NOMO-1 treated with dmso at 0.1 percent for 144 hours (cell line): ENCODE data around the gene CABLES1.
"Not testable (repeated sequence)": the region's sequence is repeated elsewhere in the genome, so short reads cannot be mapped to it uniquely, and the experiment has no call there.

Experiments used
- DNase-seq: peaks from one replicate; lab custom pipeline; 2025; ENCODE audit not compliant: unreplicated experiment; lab: John Stamatoyannopoulos, UW

Gene CABLES1, protein sequence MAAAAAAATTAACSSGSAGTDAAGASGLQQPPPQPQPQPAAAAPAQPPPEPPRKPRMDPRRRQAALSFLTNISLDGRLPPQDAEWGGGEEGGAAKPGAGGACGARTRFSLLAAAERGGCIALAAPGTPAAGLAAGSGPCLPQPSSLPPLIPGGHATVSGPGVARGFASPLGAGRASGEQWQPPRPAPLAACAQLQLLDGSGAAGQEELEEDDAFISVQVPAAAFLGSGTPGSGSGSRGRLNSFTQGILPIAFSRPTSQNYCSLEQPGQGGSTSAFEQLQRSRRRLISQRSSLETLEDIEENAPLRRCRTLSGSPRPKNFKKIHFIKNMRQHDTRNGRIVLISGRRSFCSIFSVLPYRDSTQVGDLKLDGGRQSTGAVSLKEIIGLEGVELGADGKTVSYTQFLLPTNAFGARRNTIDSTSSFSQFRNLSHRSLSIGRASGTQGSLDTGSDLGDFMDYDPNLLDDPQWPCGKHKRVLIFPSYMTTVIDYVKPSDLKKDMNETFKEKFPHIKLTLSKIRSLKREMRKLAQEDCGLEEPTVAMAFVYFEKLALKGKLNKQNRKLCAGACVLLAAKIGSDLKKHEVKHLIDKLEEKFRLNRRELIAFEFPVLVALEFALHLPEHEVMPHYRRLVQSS

DNA sequence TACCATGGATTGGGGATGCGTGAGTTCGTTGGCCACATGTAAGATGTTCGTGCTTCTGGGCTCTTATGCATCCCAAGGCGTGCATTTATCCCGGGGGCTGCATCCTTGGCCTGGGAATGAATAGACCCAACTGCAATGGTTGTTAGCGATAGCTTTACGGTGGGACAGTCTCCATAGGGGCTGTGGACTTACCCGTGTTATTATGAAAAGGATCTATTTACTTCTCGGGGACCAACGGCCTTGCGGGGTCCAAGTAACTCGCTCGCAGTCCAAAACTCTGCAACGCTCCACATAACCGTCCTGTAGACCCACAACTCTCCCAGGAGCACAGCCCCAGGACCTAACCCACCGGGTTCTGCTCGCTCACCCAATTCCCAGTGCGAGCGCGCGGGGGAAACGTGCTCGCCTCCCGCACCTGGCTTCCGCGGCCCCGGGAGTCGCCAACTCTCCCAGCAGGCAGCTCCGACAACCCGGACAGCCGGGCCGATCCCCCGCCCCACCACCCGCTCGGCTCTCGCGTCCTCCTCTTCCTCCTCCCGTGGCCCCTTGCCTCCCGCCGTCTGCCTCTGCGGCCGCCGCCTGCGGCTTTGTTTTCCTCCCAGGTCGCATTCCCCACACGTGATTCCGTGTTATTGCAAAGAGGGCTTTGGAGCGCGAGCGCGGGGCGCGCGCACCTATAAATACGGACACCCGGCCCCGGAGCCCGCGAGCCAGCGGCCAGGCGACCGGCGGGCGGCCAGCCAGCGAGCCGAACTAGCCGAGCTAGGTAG is at the start of gene CABLES1:
TSS of gene CABLES1 (plus strand) at position 706 of the 770 bp plus-strand sequence. CDS start 278 bp downstream, outside the sequence.
- no peak for DNase-seq

GRCh38 chr18:23087352-23087751 is 47.9 kb upstream of the CABLES1 start:
- no peak for DNase-seq

- no peak for DNase-seq
Observed at GRCh38 chr18:23088310-23088709, 47.0 kb upstream of the CABLES1 start.

- peak; percentile 46 for DNase-seq
Observed at GRCh38 chr18:23091017-23091993, 44.0 kb upstream of the CABLES1 start.

DNA sequence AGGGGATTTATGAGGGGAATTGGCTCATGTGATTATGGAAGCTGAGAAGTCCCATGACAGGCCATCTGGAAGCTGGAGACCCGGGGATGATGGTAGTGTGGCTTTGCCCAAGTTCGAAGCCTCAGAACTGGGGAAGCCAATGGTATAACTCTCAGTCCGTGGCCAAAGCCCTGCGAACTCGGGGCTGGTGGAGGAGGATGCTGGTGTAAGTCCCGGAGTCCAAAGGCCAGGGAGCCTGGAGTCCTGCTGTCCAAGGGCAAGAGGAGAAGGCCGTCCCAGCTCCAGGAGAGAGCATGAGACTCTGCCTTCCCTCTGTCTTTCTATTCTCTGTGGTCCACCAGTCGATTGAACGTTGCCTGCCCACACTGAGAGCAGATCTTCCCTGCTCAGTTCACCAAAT is 43.2 kb upstream of the CABLES1 start:
- DNase-seq = no peak

DNA sequence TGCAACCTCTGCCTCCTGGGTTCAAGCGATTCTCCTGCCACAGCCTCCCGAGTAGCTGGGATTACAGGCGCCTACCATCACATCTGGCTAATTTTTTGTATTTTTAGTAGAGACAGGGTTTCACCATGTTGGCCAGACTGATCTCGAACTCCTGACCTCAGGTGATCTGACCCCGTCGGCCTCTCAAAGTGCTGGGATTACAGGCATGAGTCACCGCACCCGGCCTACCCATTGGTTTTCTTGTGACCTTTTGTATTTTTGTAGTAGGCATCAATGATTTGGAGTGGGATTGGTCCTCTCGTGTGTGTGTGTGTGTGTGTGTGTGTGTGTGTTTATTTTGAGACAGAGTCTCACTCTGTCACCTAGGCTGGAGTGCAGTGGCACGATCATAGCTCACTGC is 42.2 kb upstream of the CABLES1 start:
- DNase-seq = not testable (repeated sequence)

DNA sequence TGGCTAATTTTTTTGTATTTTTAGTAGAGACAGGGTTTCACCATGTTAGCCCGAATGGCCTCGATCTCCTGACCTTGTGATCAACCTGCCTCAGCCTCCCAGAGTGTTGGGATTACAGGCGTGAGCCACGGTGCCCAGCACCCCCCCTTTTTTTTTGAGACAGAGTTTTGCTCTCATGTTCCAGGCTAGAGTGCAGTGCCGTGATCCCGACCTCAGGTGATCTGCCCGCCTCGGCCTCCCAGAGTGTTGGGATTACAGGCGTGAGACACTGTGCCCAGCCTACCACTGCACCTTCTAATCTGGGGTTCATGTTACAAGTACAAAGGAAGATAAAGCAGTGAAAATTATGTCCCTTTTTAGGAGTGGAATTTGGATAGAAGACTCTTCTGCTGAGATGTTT is 41.5 kb upstream of the CABLES1 start:
- no peak for DNase-seq

GRCh38 chr18:23094411-23095190 is 40.7 kb upstream of the CABLES1 start:
- DNase-seq = no peak

DNA sequence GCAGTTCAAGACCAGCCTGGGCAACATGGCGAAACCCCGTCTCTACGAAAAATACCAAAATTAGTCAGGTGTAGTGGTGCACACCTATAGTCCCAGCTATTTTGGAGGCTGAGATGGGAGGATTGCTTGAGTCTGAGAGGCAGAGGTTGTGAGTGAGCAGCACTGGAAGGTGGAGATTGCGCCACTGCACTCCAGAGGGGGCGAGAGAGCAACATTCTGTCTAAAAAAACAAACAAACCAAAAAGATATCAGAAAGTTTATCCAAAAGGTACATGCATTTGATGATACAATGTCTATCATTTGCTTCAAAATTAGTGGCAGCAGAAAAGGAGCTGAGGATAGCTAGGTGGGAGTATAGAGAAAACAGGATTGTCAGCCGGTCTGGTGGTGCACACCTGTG is 39.8 kb upstream of the CABLES1 start:
- DNase-seq = no peak

DNA sequence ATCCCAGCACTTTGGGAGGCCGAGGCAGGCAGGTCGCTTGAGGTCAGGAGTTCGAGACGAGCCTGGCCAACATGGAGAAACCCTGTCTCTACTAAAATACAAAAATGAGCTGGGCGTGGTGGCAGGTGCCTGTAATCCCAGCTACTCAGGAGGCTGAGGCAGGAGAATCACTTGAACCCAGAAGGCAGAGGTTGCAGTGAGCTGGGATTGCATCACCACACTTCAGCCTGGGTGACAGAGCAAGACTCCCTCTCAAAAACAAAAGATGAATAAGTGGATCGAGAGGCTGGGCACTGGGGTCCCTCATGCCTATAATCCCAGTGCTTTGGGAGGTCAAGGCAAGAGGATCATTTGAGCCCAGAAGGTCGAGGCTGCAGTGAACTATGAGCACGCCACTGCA is 38.3 kb upstream of the CABLES1 start:
- DNase-seq = not testable (repeated sequence)

DNA sequence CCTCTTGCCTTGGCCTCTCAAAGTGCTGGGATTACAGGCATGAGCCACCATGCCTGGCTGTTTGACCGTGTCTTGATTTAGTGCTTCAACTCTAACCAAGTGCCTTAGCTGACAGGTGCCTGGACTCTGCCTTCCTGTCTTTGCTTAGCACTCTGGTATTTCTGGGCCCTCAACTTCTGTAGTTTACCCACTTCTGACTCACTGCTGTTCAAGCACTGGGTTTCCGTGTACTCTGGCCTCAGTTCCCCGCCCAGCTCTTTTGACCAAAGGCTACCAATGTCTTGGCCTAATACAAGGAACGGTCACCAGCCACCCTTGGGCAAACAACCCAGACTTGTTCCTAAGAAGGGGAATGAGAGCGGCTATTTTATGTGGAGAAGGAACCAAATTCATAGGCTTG is 35.7 kb upstream of the CABLES1 start:
- DNase-seq = no peak

DNA sequence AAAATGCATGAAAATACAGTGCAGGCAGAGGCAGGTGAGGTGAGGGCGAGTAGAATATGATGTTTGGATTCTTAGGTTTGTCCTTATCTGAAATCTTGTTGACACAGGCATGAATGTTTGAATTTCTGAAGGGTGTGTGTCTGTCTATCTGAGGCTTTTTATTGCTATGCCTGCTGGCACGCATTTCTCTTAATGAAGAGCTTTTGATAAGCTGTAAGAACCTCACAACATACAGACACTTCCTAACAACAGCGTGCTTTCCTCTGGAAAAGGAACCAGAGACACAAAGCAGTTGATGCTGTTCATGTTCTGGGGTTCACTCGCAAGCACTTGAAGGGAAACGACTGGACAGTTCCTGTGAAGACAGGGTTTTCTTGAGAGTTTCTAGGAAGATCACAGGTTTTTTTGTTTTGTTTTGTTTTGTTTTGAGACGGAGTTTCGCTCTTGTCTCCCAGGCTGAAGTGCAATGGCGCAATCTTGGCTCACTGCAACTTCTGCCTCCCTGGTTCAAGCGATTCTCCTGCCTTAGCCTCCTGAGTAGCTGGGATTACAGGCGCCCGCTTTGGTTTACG is 33.3 kb upstream of the CABLES1 start:
- no peak for DNase-seq

DNA sequence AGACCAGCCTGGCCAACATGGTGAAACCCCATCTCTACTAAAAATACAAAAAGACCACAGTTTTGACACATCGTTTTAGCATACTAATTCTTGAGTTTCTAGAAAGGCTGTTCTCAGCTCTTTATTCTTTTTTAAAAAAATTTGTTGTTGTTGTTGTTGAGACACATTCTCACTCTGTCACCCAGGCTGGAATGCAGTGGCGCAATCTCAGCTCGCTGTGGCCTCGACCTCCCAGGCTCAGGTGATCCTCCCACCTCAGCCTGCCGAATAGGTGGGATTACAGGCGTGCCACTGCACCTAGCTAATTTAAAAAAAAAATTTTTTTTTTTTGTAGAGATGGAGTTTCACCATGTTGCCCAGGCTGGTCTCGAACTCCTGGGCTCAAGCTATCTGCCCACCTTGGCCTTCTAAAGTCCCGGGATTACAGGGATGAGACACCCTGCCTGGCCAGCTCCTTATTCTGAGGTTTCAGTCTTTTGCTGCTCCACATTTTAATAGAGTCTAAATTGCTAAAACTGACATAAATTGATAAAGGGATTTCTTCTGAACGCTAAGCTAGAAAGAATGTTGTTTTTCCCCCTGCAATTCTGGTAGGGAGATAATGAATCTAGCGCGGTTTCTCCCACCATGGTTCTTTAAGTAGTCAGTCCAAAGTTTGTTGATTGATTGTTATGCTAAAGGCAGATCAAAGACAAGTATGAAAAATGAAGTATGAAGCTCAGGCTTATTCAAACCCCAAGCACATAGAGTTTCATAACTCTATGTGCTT is 32.6 kb upstream of the CABLES1 start:
- DNase-seq = no peak

DNA sequence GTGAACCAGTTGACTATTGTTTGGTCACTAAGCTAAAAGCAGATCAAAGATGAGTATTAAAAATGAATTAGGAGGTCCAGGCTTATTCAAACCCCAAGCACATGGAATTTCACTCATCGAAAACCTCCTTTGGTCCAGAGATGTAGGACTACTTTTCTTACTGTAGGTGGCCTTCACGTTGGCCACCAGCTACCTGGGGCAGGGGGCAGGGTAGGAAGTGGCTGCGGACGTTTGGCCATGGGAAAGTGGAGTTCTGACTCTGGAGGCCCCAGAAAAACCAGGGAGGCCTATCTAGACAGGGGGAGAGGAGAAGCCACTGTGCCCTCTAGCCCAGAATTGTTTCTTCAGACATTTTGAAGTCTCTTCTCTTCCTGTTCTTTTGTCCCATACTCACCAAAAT is 31.8 kb upstream of the CABLES1 start:
- no peak for DNase-seq

DNA sequence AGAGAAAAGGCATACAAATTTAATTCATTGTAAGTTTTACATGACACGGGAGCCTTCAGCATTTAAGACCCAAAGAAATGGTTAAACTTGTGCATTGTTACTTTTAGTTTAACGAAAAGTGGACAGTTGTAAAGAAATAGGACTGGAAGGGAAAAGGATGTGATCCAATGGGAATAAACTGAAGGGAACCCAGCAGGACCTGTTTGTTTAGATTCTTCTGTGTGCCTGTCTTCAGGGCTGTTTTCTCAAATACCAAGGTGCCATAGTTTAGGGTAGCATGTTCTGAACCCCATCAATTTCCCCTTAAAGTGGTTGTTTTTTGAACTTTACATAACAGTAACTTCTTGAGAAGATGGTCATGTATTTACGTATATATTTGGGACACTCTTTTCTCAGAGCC is 30.3 kb upstream of the CABLES1 start:
- DNase-seq = no peak

DNA sequence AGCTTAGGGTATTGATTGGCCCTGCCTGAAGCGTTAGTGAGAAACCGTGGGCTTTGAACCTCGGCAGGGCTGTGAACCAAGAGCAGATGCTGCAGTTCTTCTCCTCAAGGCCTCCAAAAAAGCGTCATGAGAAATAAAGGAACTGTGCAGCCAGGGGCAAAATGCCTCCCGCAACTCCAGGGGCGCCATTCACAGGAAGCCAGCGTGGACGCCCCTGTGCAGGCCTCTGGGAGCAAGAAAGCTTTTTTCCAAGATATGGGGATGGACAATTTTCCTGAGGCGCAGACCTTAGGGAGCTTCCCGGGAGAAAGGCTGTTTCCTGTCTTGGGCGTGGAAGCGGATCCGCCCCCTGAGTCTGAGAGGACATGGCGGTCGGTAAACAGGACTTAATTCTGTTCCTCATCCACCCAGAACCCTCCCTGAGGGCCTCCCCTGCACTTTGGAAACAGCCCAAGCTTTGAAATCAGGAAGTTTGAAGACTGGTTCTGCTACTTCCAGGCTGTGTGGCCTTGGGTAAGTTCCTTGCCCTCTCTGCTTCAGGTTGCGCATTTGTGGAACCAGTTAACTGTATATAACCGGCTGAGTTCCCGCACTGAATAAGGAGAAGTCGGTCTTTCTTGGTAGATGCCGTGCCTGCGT is 29.6 kb upstream of the CABLES1 start:
- no peak for DNase-seq

DNA sequence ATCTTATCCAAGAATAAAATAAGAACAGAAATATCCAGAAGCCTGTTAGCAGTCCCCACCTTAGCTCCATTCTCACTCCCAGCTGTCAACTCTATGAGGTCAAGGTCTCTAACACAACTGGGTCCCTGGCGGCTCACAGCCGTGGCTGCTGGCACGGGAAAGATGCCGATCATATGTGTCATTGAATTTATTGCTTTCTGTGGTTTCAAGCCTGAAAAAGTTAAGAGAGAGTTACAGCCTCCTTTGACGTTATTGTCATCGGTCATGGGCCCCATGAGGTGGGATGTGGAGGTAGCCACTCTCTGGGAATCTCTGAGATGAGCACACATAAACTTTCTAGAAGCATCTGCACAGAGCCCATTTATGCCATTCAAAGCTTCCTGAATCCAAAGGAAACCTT is 28.7 kb upstream of the CABLES1 start:
- DNase-seq = no peak

- no peak for DNase-seq
Observed at GRCh38 chr18:23107718-23108117, 27.6 kb upstream of the CABLES1 start.
